Measurements from ENCODE around the gene PRSS56. TPM values are rescaled to one million over a fixed set of nuclear protein-coding genes. Genes with fewer than 3 reads are reported as not detected.

PRSS56 gene
- total RNA-seq, 2 donors from 2014 or later, result not detected

DNA sequence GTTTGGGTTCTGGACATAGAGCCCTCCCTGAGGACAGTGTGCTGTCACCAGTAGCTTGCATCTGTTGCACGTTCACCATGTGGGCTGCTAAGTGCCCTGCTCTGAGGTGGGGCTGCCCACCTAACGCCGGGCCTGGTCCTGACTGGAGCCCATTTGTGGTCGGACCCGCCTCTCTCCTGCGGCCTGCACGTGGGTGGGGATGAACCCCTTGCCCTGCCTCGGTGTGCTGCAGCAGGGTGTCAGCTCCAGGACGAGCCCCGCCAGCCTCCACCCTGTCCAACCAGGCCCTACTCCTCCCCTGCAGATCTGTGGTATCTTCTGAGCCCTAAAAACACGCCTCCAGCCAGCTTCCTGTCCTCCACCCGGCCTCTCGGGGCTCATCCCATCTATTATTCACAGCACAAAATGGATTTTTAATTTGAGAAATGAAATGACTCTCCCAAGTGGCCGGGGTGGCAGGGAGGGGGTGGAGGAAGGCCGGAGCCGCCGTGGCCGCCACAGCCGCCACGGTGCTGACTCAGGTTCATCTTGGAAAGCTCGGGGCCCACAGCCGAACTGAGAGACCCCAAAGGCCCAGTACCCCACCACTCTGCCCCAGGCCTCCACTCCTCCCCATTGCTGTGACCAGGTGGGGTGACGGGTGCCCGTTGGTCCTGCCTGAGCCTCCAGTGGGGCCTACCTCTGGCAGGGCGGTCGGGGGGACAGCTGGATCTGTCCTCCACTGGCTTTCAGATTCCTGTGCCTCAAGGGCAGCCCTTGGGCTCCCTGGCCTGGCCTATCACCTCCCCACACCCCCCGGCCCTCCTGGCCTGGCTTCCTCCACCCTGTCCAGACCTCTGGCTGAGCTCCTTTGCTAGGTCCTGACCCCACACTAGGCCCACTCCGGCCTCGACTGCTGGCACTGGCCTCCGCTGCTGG lies 29.7 kb upstream of the PRSS56 start:
- ATAC-seq (no peak), DNase-seq (peak in 1 of 3 donors; percentile 10)
- Mint-ChIP-seq H3K4me3 (peak overlapping the region; percentile 53), H3K27ac (no peak overlapping the region), H3K36me3 (ENCODE audit: low read depth) (peaks cover 6% of the 10 kb centered on the region), H3K27me3 (peaks cover 49% of the 10 kb centered on the region), H3K4me1 (peaks cover 7% of the 10 kb centered on the region)
- no peaks in the 10 kb centered on the region for H3K9me3 ChIP-seq (ENCODE audit: control insufficient read depth, low read length, poor library complexity, severe bottlenecking)

GRCh38 chr2:232491139-232491780 lies 28.9 kb upstream of the PRSS56 start:
- no peaks in the 10 kb centered on the region for H3K9me3 ChIP-seq (ENCODE audit: control insufficient read depth, low read length, poor library complexity, severe bottlenecking)
- Mint-ChIP-seq H3K36me3 (ENCODE audit: low read depth) (peaks cover 6% of the 10 kb centered on the region), H3K27me3 (peaks cover 47% of the 10 kb centered on the region), H3K4me3 (peak overlapping the region; percentile 21), H3K27ac (no peak overlapping the region), H3K4me1 (peaks cover 7% of the 10 kb centered on the region)
- DNase-seq (peak in 1 of 3 donors; percentile 2), ATAC-seq (no peak)

GRCh38 chr2:232492236-232492848 lies 27.8 kb upstream of the PRSS56 start:
- no peaks in the 10 kb centered on the region for H3K9me3 ChIP-seq (ENCODE audit: control insufficient read depth, low read length, poor library complexity, severe bottlenecking)
- no peak overlapping the region for H3K4me3 Mint-ChIP-seq
- peaks cover 47% of the 10 kb centered on the region for H3K27me3 Mint-ChIP-seq
- H3K27ac Mint-ChIP-seq, result no peak overlapping the region
- DNase-seq (peak in 1 of 3 donors; percentile 4), ATAC-seq (no peak)
- H3K36me3 Mint-ChIP-seq (ENCODE audit: low read depth), result peaks cover 6% of the 10 kb centered on the region
- peaks cover 7% of the 10 kb centered on the region for H3K4me1 Mint-ChIP-seq

- Mint-ChIP-seq H3K36me3 (ENCODE audit: low read depth) (peaks cover 6% of the 10 kb centered on the region), H3K4me1 (peaks cover 7% of the 10 kb centered on the region), H3K27me3 (peaks cover 46% of the 10 kb centered on the region), H3K4me3 (no peak overlapping the region), H3K27ac (no peak overlapping the region)
- H3K9me3 ChIP-seq (ENCODE audit: control insufficient read depth, low read length, poor library complexity, severe bottlenecking), result no peaks in the 10 kb centered on the region
- ATAC-seq, result no peak
- peak in 1 of 3 donors; percentile 4 for DNase-seq
These were observed 27.1 kb upstream of the PRSS56 start for GRCh38 chr2:232492963-232493700.

DNA sequence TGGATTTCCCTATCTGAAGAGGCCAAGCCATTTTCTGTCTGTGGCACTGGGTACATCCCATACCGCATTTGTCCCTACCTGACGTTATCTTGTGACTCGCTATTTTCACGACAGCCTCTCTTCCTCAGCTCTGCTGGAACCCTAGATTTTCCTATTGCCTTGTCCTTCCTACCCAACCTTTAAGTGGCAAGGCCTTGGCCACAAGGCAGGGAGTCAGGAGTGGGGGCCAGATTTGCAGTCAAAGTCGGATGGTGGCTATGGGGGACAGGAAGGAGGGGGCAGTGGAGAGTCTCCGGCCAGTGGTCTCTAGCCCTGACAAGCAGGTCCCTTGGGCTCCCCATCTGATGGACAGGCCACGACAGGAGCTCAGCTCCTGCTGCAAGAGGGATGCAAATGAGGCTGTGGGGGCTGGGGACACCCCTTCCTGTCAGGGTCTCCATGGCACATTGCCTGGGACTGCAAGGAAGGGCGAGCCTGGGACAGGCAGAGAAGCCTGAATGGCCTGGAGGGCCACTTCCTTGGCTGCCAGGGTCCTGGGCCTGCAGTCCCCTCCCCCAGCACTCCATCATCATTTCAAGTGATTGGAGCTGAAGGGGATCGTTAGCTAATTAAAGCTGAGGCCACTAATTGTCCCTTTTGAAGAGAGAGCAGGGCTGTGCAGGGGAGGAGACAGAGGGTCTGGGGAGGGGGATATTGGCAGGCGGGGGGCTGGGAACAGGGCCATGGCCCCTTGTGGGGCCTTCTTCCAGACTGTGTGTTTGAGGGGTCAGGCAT lies 26.3 kb upstream of the PRSS56 start:
- Mint-ChIP-seq H3K36me3 (ENCODE audit: low read depth) (peaks cover 8% of the 10 kb centered on the region), H3K27me3 (peaks cover 45% of the 10 kb centered on the region), H3K27ac (no peak overlapping the region), H3K4me1 (peaks cover 4% of the 10 kb centered on the region), H3K4me3 (no peak overlapping the region)
- H3K9me3 ChIP-seq (ENCODE audit: control insufficient read depth, low read length, poor library complexity, severe bottlenecking), result no peaks in the 10 kb centered on the region
- no peak for ATAC-seq
- DNase-seq, result no peak

GRCh38 chr2:232494542-232494941 lies 25.6 kb upstream of the PRSS56 start:
- Mint-ChIP-seq H3K4me1 (peaks cover 3% of the 10 kb centered on the region), H3K27me3 (peaks cover 44% of the 10 kb centered on the region), H3K4me3 (no peak overlapping the region), H3K36me3 (ENCODE audit: low read depth) (peaks cover 7% of the 10 kb centered on the region), H3K27ac (no peak overlapping the region)
- DNase-seq (no peak), ATAC-seq (no peak)
- no peaks in the 10 kb centered on the region for H3K9me3 ChIP-seq (ENCODE audit: control insufficient read depth, low read length, poor library complexity, severe bottlenecking)

GRCh38 chr2:232495292-232495691 lies 24.9 kb upstream of the PRSS56 start:
- Mint-ChIP-seq H3K4me1 (peaks cover 3% of the 10 kb centered on the region), H3K4me3 (no peak overlapping the region), H3K36me3 (ENCODE audit: low read depth) (peaks cover 6% of the 10 kb centered on the region), H3K27me3 (peaks cover 44% of the 10 kb centered on the region), H3K27ac (no peak overlapping the region)
- ATAC-seq (no peak), DNase-seq (no peak)
- no peaks in the 10 kb centered on the region for H3K9me3 ChIP-seq (ENCODE audit: control insufficient read depth, low read length, poor library complexity, severe bottlenecking)

DNA sequence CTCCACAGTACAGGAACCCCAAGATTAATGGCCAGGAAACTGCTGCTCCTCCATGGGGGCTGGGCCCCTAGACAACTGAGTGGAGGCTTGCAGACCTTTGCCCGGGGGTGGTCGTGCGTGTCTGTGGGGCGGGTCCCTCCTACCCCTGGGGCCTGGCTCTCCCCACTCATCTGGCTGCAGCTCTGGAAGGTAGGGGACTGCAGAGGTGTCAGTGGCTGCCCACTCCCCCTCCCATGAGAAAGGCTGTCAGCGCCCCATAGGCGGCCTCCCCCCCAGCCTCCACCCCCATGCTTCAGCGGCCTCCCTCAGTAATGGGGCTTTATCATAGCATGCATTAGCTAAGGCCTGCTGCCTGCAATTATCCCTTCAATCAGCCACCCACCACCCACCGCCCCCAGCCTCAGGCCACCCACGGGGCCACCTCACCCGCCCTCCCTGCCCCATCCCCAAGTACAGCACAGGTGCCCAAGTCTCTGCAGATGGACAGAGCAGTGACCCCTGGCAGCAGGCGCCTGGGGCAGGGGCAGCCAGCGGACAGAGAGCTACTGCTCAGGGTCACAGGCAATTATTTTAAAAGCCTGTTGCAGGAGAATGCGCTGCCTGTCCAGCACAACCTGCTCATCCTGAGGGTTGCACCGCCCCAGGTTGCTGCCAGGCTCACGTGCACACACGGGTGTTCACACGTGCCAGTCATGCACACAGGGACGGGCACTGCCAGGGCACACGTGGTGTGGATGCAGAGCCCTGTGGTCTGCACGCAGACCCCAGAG lies 23.5 kb upstream of the PRSS56 start:
- H3K9me3 ChIP-seq (ENCODE audit: control insufficient read depth, low read length, poor library complexity, severe bottlenecking), result no peaks in the 10 kb centered on the region
- Mint-ChIP-seq H3K36me3 (ENCODE audit: low read depth) (peaks cover 3% of the 10 kb centered on the region), H3K27me3 (peaks cover 44% of the 10 kb centered on the region), H3K4me3 (no peak overlapping the region), H3K4me1 (peaks cover 3% of the 10 kb centered on the region), H3K27ac (no peak overlapping the region)
- DNase-seq, result no peak
- no peak for ATAC-seq

GRCh38 chr2:232497348-232497747 lies 22.8 kb upstream of the PRSS56 start:
- H3K27ac Mint-ChIP-seq, result no peak overlapping the region
- no peak for DNase-seq
- no peak overlapping the region for H3K4me3 Mint-ChIP-seq

GRCh38 chr2:232498452-232498851 lies 21.7 kb upstream of the PRSS56 start:
- ATAC-seq (no peak), DNase-seq (no peak)
- H3K9me3 ChIP-seq (ENCODE audit: control insufficient read depth, low read length, poor library complexity, severe bottlenecking), result no peaks in the 10 kb centered on the region
- peaks cover 3% of the 10 kb centered on the region for H3K36me3 Mint-ChIP-seq (ENCODE audit: low read depth)
- H3K4me1 Mint-ChIP-seq, result peaks cover 4% of the 10 kb centered on the region
- H3K27me3 Mint-ChIP-seq, result peaks cover 36% of the 10 kb centered on the region
- H3K4me3 Mint-ChIP-seq, result no peak overlapping the region
- no peak overlapping the region for H3K27ac Mint-ChIP-seq

More at GRCh38 chr2:232497348-232497747, 22.8 kb upstream of the PRSS56 start:
- H3K9me3 ChIP-seq (ENCODE audit: control insufficient read depth, low read length, poor library complexity, severe bottlenecking), result no peaks in the 10 kb centered on the region
- peaks cover 3% of the 10 kb centered on the region for H3K36me3 Mint-ChIP-seq (ENCODE audit: low read depth)
- peaks cover 41% of the 10 kb centered on the region for H3K27me3 Mint-ChIP-seq
- no peak for ATAC-seq
- H3K4me1 Mint-ChIP-seq, result peaks cover 4% of the 10 kb centered on the region

DNA sequence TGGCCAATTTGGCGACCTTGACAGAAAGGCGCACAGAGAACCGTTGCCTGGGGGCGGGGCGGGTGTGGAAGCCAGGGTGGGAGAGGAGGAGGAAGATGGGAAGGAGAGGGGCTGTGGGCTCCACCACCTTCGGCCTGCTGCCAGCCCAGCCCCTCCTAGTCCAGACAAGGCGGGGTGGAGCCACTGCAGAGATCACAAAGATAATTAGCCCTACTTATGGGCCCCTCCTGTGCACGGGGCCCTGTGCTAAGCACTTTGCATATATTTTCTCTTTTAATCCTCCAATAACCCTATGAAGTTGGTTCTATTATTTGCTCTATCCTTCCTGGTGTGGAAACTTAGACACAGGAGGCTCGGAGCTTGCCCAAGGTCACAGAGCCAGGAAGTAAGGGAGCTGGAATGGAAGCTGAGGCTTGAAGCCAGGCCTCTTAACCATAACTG lies 18.8 kb upstream of the PRSS56 start:
- peaks cover 3% of the 10 kb centered on the region for H3K36me3 Mint-ChIP-seq (ENCODE audit: low read depth)
- ATAC-seq (no peak), DNase-seq (no peak)
- H3K4me3 Mint-ChIP-seq, result no peak overlapping the region
- H3K4me1 Mint-ChIP-seq, result peaks cover 8% of the 10 kb centered on the region
- H3K9me3 ChIP-seq (ENCODE audit: control insufficient read depth, low read length, poor library complexity, severe bottlenecking), result no peaks in the 10 kb centered on the region
- peaks cover 61% of the 10 kb centered on the region for H3K27me3 Mint-ChIP-seq
- no peak overlapping the region for H3K27ac Mint-ChIP-seq
